DOHH2 (cell line): ENCODE data around the gene ZNF236.

ENCODE experiments used
- CTCF ChIP-seq: fragments of 200-600 bp; sonication (generic); IDR thresholded peaks from one replicate; pipeline ENCODE4 v1.5.1; 2014; ENCODE audit warnings: antibody characterized with exemption, mild to moderate bottlenecking, low read depth, low read length; ENCODE audit not compliant: poor library complexity, severe bottlenecking
- EZH2phosphoT487 ChIP-seq: fragments of 200-600 bp; sonication (generic); IDR thresholded peaks from 2 replicates; pipeline ENCODE4 v1.6.1; 2017; ENCODE audit warnings: borderline replicate concordance, mild to moderate bottlenecking, antibody characterized with exemption, low read length, moderate library complexity, mixed read lengths

GRCh38 chr18:76822506-76823160, at the start of gene ZNF236:
- TF ChIP-seq CTCF (no peak), EZH2phosphoT487 (no peak)
